ENCODE measurements around the gene ERVV-1. TPM values are rescaled to one million over a fixed set of nuclear protein-coding genes. Genes with fewer than 3 reads are reported as not detected.

The ERVV-1 gene
- total RNA-seq, 2 donors from 2014 or later = not detected

DNA sequence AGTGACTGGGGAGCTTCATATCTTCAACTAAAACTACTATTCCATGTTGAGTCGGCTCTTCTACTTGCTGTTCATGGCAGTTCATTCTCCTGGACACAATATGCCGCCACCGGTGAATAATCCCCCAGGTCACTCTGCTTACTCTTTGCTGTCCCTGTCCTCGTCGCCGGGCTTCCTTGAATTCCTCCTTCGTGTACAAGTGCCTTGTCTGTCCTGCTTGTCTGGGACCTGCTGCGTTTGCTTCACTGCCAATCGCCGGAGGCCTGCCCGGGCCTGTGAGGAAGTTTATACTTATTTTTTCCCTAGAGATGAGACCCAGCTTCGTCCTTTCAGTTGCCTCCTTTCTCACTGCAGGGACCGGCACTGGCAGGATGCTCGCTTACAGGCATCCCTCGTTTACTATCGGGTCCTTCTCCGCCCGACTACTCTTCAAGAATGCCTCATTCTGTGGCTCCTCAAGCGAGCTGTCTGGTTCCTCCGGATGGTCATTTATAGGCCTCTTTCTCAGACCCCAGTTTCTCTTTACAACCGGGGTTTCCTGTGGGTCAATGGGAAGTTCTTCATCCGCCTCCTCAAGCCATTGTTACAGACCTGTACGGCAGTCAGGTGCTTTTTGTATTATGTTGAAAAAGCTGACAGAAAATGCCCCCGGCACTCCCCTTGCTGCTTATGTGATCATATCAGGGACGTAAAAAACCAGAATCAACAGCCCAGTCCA is 5.5 kb upstream of the ERVV-1 start:
- no peaks in the 10 kb centered on the region for H3K36me3 ChIP-seq
- TF ChIP-seq, protein P1, sequence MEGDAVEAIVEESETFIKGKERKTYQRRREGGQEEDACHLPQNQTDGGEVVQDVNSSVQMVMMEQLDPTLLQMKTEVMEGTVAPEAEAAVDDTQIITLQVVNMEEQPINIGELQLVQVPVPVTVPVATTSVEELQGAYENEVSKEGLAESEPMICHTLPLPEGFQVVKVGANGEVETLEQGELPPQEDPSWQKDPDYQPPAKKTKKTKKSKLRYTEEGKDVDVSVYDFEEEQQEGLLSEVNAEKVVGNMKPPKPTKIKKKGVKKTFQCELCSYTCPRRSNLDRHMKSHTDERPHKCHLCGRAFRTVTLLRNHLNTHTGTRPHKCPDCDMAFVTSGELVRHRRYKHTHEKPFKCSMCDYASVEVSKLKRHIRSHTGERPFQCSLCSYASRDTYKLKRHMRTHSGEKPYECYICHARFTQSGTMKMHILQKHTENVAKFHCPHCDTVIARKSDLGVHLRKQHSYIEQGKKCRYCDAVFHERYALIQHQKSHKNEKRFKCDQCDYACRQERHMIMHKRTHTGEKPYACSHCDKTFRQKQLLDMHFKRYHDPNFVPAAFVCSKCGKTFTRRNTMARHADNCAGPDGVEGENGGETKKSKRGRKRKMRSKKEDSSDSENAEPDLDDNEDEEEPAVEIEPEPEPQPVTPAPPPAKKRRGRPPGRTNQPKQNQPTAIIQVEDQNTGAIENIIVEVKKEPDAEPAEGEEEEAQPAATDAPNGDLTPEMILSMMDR (IDR thresholded peaks at IDR 0.05) = no peak
- H3K27ac ChIP-seq = no peak overlapping the region
- H3K27me3 ChIP-seq = no peaks in the 10 kb centered on the region
- no peak for DNase-seq
- H3K9me3 ChIP-seq = no peaks in the 10 kb centered on the region
- no peak overlapping the region for H3K4me3 ChIP-seq
- intact Hi-C loops (cut with DNase I) = no loop called here
- H3K9ac ChIP-seq (ENCODE audit: low read depth in 2 of 2, low read length in 2 of 2) = no peak overlapping the region
- H3K4me1 ChIP-seq = no peaks in the 10 kb centered on the region

DNA sequence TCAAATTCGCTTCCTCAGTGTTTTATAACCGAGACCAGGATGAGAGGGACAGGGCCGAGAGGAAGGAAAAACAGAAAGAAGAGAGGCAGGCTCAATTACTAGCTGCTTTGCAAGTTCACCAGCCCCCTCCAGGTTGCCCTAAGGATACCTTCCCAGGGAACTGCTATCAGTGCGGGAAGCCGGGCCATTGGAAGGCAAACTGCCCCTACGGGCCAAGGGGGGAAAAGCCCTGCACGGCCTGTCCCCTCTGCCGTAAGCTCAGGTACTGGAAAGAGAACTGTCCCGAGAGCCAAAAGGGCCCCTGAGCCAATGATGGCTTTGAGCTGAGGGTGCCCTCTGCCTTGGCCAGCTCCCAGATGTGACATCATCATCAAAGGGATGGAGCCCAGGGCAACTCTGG is 3.2 kb upstream of the ERVV-1 start:
- H3K27me3 ChIP-seq = no peaks in the 10 kb centered on the region
- H3K36me3 ChIP-seq = no peaks in the 10 kb centered on the region
- no peak overlapping the region for H3K4me3 ChIP-seq
- TF ChIP-seq, protein P1 (IDR thresholded peaks at IDR 0.05) = no peak
- intact Hi-C loops (cut with DNase I) = no loop called here
- no peak overlapping the region for H3K27ac ChIP-seq
- H3K4me1 ChIP-seq = no peaks in the 10 kb centered on the region
- no peak overlapping the region for H3K9ac ChIP-seq (ENCODE audit: low read depth in 2 of 2, low read length in 2 of 2)
- no peak for DNase-seq
- H3K9me3 ChIP-seq = no peaks in the 10 kb centered on the region

DNA sequence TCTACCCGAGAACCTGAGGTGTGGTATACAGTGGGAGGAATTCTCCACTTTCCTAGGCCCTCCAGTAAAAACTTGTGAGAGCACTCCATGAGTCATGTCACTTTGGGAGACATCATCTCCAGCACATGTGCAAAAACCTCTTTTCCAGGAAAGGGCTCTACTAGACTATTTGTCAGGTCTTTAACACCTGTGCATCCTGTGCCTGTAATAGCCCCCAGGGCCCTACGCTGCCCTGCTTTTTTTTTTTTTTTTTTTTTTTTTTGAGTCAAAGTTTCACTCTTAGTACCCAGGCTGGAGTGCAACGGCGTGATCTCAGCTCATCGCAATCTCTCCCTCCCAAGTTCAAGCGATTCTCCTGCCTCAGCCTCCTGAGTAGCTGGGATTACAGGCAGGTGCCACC is 1.7 kb upstream of the ERVV-1 start:
- H3K4me3 ChIP-seq = no peak overlapping the region
- no peaks in the 10 kb centered on the region for H3K4me1 ChIP-seq
- intact Hi-C loops (cut with DNase I) = no loop called here
- H3K27ac ChIP-seq = no peak overlapping the region
- H3K9ac ChIP-seq (ENCODE audit: low read depth in 2 of 2, low read length in 2 of 2) = no peak overlapping the region
- TF ChIP-seq, protein P1 (IDR thresholded peaks at IDR 0.05) = no peak
- no peaks in the 10 kb centered on the region for H3K9me3 ChIP-seq
- no peaks in the 10 kb centered on the region for H3K27me3 ChIP-seq
- no peaks in the 10 kb centered on the region for H3K36me3 ChIP-seq
- no peak for DNase-seq

DNA sequence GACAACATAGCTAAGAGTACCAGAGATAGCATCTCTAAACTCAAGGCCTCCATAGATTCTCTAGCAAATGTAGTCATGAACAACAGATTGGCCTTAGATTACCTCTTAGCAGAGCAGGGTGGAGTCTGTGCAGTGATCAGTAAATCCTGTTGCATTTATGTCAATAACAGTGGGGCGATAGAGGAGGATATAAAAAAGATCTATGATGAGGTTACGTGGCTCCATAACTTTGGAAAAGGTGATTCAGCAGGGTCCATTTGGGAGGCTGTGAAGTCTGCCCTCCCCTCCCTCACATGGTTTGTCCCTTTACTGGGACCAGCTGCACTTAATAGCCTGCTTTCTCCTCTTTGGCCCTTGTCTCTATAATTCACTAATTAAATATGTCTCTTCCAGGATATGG is 1.4 kb downstream of the ERVV-1 start:
- H3K27me3 ChIP-seq = no peaks in the 10 kb centered on the region
- TF ChIP-seq, protein P1 (IDR thresholded peaks at IDR 0.05) = no peak
- H3K4me1 ChIP-seq = no peaks in the 10 kb centered on the region
- no peak overlapping the region for H3K9ac ChIP-seq (ENCODE audit: low read depth in 2 of 2, low read length in 2 of 2)
- intact Hi-C loops (cut with DNase I) = no loop called here
- no peaks in the 10 kb centered on the region for H3K36me3 ChIP-seq
- no peak overlapping the region for H3K4me3 ChIP-seq
- no peaks in the 10 kb centered on the region for H3K9me3 ChIP-seq
- H3K27ac ChIP-seq = no peak overlapping the region
- DNase-seq = no peak

DNA sequence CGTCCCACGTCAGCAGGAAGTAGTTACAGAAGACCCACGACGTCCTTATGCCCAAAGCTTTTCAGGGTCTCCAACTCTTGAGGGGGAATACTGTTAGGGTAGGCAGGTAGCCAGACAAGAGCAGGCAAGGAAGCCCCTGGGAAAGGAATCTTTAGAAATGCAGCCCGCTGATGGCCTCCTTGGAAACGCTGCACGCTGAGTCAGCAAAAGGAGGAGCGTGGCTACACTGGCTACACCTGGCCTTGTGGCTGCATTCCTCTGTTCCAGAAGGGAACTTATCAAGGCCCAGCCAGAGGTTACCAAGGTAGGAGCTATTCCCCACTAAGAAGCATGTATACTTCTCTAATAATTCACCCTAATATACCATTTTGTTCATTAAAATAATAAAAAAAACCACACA is 2.0 kb downstream of the ERVV-1 start:
- H3K4me1 ChIP-seq = no peaks in the 10 kb centered on the region
- intact Hi-C loops (cut with DNase I) = no loop called here
- DNase-seq = no peak
- H3K27ac ChIP-seq = no peak overlapping the region
- no peaks in the 10 kb centered on the region for H3K9me3 ChIP-seq
- H3K27me3 ChIP-seq = no peaks in the 10 kb centered on the region
- H3K9ac ChIP-seq (ENCODE audit: low read depth in 2 of 2, low read length in 2 of 2) = no peak overlapping the region
- no peaks in the 10 kb centered on the region for H3K36me3 ChIP-seq
- TF ChIP-seq, protein P1 (IDR thresholded peaks at IDR 0.05) = no peak
- no peak overlapping the region for H3K4me3 ChIP-seq
